Mesothelial cell of epicardium (in vitro differentiated cells): ENCODE data around the gene CTNNA3. TPM values are rescaled to one million over a fixed set of nuclear protein-coding genes. Genes with fewer than 3 reads are reported as not detected.
"Not testable (repeated sequence)": the region's sequence is repeated elsewhere in the genome, so short reads cannot be mapped to it uniquely, and the experiment has no call there.

Experiments used
- DNase-seq, 2 experiments: peaks; one replicate each; pipeline ENCODE4 v3.0.0; 2021; ENCODE audit warnings: low spot score in 2 of 2; ENCODE audit not compliant: unreplicated experiment in 2 of 2
- H3K27ac Mint-ChIP-seq: 2 replicates; pipeline ENCODE4 v1.8.0; 2021; ENCODE audit warnings: mixed read lengths
- H3K27me3 Mint-ChIP-seq: 2 replicates; pipeline ENCODE4 v1.8.0; 2021; ENCODE audit warnings: low read depth, mixed read lengths
- H3K36me3 Mint-ChIP-seq: 2 replicates; pipeline ENCODE4 v1.8.0; 2021; ENCODE audit warnings: mixed read lengths
- H3K4me1 Mint-ChIP-seq: 2 replicates; pipeline ENCODE4 v1.8.0; 2021; ENCODE audit warnings: mixed read lengths
- H3K4me3 Mint-ChIP-seq: 2 replicates; pipeline ENCODE4 v1.8.0; 2021; ENCODE audit warnings: mild to moderate bottlenecking, moderate library complexity, mixed read lengths
- H3K9me3 Mint-ChIP-seq: 2 replicates; pipeline ENCODE4 v1.8.0; 2021; ENCODE audit warnings: mixed read lengths
- CTCF ChIP-seq: fragments of 200-600 bp; sonication (generic); IDR thresholded peaks from one replicate; pipeline ENCODE4 v1.5.0; 2021; ENCODE audit warnings: antibody characterized with exemption; ENCODE audit not compliant: unreplicated experiment
- total RNA-seq: library from RNA; stranded (reverse); gene quantifications from 3 replicates; pipeline ENCODE4 v1.2.1, GENCODE V29; 2021

CTNNA3 gene
- total RNA-seq, 1 donor from 2014 or later, result 14.2 TPM

DNA sequence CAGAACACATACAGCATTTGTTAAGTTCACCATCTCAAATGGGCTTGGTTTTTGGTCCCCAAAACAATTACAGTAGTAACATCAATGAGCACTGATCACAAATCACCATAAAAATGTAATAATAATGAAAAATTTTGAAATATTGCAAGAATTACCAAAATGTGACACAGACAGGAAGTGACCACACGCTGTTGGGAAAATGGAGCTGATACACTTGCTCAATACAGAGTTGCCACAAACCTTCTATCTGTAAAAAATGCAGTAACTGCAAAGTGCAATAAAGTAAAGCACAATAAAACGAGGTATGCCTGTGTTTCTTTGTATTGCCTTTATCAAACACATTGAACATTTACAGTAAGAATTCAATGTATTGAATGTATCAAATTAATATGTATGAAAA lies 262.7 kb downstream of the CTNNA3 start:
- Mint-ChIP-seq H3K36me3 (no peaks in the 10 kb centered on the region), H3K27ac (no peak overlapping the region), H3K4me1 (no peaks in the 10 kb centered on the region), H3K9me3 (peaks cover 17% of the 10 kb centered on the region), H3K4me3 (no peak overlapping the region), H3K27me3 (peaks cover under 1% of the 10 kb centered on the region)
- DNase-seq, result no peak
- no peak for TF ChIP-seq CTCF

- Mint-ChIP-seq H3K9me3 (peaks cover 39% of the 10 kb centered on the region), H3K36me3 (peaks cover 4% of the 10 kb centered on the region), H3K27me3 (peaks cover 29% of the 10 kb centered on the region), H3K4me1 (no peaks in the 10 kb centered on the region), H3K27ac (no peak overlapping the region), H3K4me3 (no peak overlapping the region)
- DNase-seq, result no peak
- TF ChIP-seq CTCF, result no peak
These were observed 293.4 kb downstream of the CTNNA3 start for GRCh38 chr10:67402620-67403019.

DNA sequence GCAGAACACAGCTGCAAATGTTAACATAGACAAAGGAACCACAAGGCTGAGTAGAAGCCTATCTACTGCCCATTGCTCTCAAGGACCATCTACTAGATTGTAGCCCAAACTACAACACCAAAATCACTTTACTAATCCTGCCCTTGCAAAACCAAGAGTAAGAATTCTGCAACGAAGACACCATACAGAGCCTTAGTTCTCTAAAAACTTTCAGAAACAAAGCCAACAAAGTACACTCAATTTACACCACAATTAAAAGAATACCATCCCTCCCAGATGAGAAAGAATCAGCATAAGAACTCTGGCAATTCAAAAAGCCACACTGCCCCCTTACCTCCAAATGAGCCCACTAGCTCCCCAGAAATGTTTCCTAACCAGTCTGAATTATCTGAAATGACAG lies 294.3 kb downstream of the CTNNA3 start:
- H3K36me3 Mint-ChIP-seq, result peaks cover 4% of the 10 kb centered on the region
- H3K9me3 Mint-ChIP-seq, result peaks cover 40% of the 10 kb centered on the region
- H3K27ac Mint-ChIP-seq, result no peak overlapping the region
- H3K4me1 Mint-ChIP-seq, result no peaks in the 10 kb centered on the region
- no peak for TF ChIP-seq CTCF
- H3K27me3 Mint-ChIP-seq, result peaks cover 24% of the 10 kb centered on the region
- H3K4me3 Mint-ChIP-seq, result no peak overlapping the region
- DNase-seq, result no peak

DNA sequence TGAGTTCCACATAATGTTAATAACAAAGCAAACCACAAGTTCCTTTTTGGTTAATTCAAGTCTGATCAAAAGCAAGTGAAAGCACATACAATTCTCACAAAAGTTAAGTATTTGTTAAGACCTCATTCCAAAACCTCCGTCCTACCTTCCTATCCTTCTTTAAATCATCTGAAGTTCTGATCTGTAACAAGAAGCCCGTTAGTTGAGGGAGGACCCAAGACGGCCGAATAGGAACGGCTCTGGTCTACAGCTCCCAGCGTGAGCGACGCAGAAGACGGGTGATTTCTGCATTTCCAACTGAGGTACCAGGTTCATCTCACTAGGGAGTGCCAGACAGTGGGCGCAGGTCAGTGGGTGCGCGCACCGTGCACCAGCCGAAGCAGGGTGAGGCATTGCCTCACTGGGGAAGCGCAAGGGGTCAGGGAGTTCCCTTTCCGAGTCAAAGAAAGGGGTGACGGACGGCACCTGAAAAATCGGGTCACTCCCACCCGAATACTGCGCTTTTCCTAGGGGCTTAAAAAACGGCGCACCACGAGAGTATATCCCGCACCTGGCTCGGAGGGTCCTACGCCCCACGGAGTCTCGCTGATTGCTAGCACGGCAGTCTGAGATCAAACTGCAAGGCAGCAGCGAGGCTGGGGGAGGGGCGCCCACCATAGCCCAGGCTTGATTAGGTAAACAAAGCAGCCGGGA lies 309.0 kb downstream of the CTNNA3 start:
- DNase-seq, result peak in 1 of 2 experiments; percentile 39
- Mint-ChIP-seq H3K4me3 (peak overlapping the region; percentile 78), H3K4me1 (peaks cover 16% of the 10 kb centered on the region), H3K27ac (peak overlapping the region; percentile 91)
- not testable (repeated sequence) for H3K36me3 Mint-ChIP-seq, H3K27me3 Mint-ChIP-seq, H3K9me3 Mint-ChIP-seq

GRCh38 chr10:67386260-67386659 lies 309.7 kb downstream of the CTNNA3 start:
- peak overlapping the region; percentile 78 for H3K4me3 Mint-ChIP-seq
- H3K27ac Mint-ChIP-seq, result peak overlapping the region; percentile 28
- H3K27me3 Mint-ChIP-seq, result peaks cover 2% of the 10 kb centered on the region
- no peaks in the 10 kb centered on the region for H3K36me3 Mint-ChIP-seq
- peaks cover 16% of the 10 kb centered on the region for H3K4me1 Mint-ChIP-seq
- DNase-seq, result no peak
- no peak for TF ChIP-seq CTCF
- no peaks in the 10 kb centered on the region for H3K9me3 Mint-ChIP-seq

GRCh38 chr10:67385566-67385965 lies 310.4 kb downstream of the CTNNA3 start:
- no peak for DNase-seq
- H3K4me3 Mint-ChIP-seq, result no peak overlapping the region
- H3K36me3 Mint-ChIP-seq, result no peaks in the 10 kb centered on the region
- H3K4me1 Mint-ChIP-seq, result peaks cover 16% of the 10 kb centered on the region
- H3K27ac Mint-ChIP-seq, result peak overlapping the region; percentile 86
- no peak for TF ChIP-seq CTCF
- peaks cover 2% of the 10 kb centered on the region for H3K27me3 Mint-ChIP-seq
- no peaks in the 10 kb centered on the region for H3K9me3 Mint-ChIP-seq
